Neutrophil (primary cell): ENCODE results near the gene KRTAP13-3.

Experiments
- H3K27ac ChIP-seq: fragments of 200-600 bp; sonication (generic); 2 replicates; pipeline ENCODE4 v1.5.1; 2016; ENCODE audit warnings: mild to moderate bottlenecking, moderate library complexity
- H3K27me3 ChIP-seq: fragments of 200-600 bp; sonication (generic); 2 replicates; pipeline ENCODE4 v1.6.0; 2016; ENCODE audit warnings: mild to moderate bottlenecking
- H3K36me3 ChIP-seq: fragments of 200-600 bp; sonication (generic); 2 replicates; pipeline ENCODE4 v1.5.1; 2017
- H3K4me1 ChIP-seq, 2 experiments: fragments of 200-600 bp in 1 of 2; sonication (generic) in 1 of 2; 1 replicate in 1 of 2; 2 replicates in 1 of 2; pipeline versions ENCODE4 v1.5.1 to v1.6.1; 2013 to 2016; ENCODE audit warnings: low read depth in 1 of 2, low read length in 1 of 2, mild to moderate bottlenecking in 1 of 2, moderate library complexity in 1 of 2; ENCODE audit not compliant: control insufficient read depth in 1 of 2, insufficient read depth in 1 of 2
- H3K4me3 ChIP-seq, 2 experiments: fragments of 200-600 bp in 1 of 2; sonication (generic) in 1 of 2; 1 replicate in 1 of 2; 2 replicates in 1 of 2; pipeline ENCODE4 v1.5.1; 2013 to 2016; ENCODE audit warnings: low read depth in 1 of 2, low read length in 1 of 2, mild to moderate bottlenecking in 1 of 2, moderate library complexity in 1 of 2
- H3K9me3 ChIP-seq: fragments of 200-600 bp; sonication (generic); 2 replicates; pipeline ENCODE4 v1.5.1; 2016
- TF ChIP-seq, protein P1 (sequence below): fragments of 200-600 bp; sonication (generic); IDR thresholded peaks from 2 replicates; pipeline ENCODE4 v1.5.1; 2016; ENCODE audit warnings: antibody characterized with exemption

Gene KRTAP13-3

DNA sequence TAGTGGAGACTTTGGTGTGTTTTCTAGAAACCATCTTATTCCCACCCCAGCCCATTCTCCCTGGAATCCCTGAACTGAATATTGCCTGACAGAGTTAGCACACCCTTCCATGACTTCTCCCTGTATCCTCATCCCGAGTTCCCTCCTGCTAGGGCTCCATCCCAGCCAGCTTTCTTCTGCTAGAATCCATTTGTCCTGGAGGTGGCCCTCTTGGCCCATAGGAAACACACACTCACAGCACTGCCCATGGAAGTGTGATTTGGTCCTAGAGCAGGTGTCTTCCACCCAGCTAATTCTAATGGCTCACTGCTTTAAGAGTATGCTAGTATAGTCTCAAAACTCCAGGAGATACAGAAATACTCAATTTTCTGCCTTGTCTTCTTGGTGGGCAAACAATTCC, 18.5 kb upstream of the KRTAP13-3 start:
- no peak overlapping the region for H3K4me3 ChIP-seq
- no peaks in the 10 kb centered on the region for H3K36me3 ChIP-seq
- no peaks in the 10 kb centered on the region for H3K4me1 ChIP-seq
- no peaks in the 10 kb centered on the region for H3K27me3 ChIP-seq
- no peak overlapping the region for H3K27ac ChIP-seq
- H3K9me3 ChIP-seq = no peaks in the 10 kb centered on the region
- TF ChIP-seq, protein P1, sequence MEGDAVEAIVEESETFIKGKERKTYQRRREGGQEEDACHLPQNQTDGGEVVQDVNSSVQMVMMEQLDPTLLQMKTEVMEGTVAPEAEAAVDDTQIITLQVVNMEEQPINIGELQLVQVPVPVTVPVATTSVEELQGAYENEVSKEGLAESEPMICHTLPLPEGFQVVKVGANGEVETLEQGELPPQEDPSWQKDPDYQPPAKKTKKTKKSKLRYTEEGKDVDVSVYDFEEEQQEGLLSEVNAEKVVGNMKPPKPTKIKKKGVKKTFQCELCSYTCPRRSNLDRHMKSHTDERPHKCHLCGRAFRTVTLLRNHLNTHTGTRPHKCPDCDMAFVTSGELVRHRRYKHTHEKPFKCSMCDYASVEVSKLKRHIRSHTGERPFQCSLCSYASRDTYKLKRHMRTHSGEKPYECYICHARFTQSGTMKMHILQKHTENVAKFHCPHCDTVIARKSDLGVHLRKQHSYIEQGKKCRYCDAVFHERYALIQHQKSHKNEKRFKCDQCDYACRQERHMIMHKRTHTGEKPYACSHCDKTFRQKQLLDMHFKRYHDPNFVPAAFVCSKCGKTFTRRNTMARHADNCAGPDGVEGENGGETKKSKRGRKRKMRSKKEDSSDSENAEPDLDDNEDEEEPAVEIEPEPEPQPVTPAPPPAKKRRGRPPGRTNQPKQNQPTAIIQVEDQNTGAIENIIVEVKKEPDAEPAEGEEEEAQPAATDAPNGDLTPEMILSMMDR = no peak

DNA sequence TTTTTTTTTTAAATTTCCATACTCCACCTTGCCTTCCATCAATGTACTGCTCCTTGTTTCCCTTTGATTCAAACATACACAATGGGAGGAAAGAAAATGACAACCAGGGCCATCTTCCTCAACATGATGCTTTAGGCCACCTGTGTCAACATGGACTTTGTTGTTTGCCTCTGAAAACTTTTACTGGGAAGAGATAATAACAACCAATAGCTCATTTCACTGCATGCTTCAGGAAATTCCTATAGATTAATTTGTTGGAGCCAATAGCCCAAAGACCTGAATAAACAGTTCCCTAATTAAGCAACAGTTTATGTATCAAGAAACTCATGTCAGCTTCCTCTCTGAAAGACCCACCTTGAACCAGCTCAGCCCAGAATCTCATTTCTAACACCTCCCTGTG, 17.5 kb upstream of the KRTAP13-3 start:
- Histone ChIP-seq H3K9me3 (no peaks in the 10 kb centered on the region), H3K27me3 (no peaks in the 10 kb centered on the region), H3K36me3 (no peaks in the 10 kb centered on the region), H3K4me3 (no peak overlapping the region), H3K27ac (no peak overlapping the region), H3K4me1 (no peaks in the 10 kb centered on the region)
- TF ChIP-seq, protein P1 = no peak

DNA sequence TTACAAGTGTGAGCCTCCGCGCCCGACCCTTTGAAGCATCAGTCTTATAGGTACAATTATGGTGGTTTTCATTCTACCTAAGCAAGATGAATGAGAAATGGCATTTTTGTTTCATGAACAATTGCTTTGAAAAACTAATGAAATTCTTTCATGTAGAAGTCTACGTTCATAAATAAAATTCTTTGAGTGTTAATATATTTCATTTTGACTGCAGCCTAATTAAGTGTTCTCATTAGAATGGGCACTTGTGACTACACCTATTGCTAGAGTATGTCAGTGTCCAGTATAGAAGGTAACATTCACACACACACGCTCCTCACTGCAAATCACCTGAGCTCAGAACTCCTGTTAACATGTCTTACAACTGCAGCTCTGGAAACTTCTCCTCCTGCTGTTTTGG, 14.2 kb upstream of the KRTAP13-3 start, which contains the start of gene KRTAP15-1:
TSS of gene KRTAP15-1 (plus strand) at position 301 of the 400 bp plus-strand sequence. CDS start at position 354, 53 bp downstream.
- H3K36me3 ChIP-seq = no peaks in the 10 kb centered on the region

DNA sequence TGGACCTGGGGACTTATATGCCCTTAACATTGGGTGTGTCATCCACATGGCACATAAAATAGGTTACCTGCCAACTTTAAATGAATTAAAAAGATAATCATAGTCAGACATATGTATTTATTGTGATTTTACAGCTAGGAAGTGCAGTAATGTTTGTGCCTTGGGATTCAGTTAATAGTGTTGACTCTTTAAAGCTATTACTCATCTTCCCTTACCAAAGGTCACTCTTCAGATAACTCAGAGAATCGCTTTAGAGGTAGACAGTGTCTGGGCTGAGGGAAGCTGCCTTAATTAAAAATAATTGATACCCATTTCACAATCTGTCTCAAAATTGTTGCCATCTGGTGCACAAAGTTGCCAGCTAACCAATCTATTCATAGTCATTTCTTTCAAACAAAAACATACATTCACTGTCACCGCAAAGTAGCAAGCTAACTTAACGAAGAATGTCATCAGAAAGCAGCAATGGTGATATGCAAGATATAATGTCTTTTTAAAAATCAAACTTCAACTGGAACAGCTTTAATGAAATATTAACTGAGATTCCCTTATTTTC, 11.4 kb upstream of the KRTAP13-3 start:
- Histone ChIP-seq H3K4me3 (no peak overlapping the region), H3K4me1 (no peaks in the 10 kb centered on the region), H3K9me3 (no peaks in the 10 kb centered on the region), H3K27ac (no peak overlapping the region), H3K27me3 (no peaks in the 10 kb centered on the region), H3K36me3 (no peaks in the 10 kb centered on the region)
- TF ChIP-seq, protein P1 = no peak

More for the DNA sequence above, 14.2 kb upstream of the KRTAP13-3 start, which contains the start of gene KRTAP15-1:
- H3K27ac ChIP-seq = no peak within 1 kb of the TSS
- no peaks in the 10 kb centered on the region for H3K9me3 ChIP-seq
- no peak within 1 kb of the TSS for H3K4me3 ChIP-seq
- H3K27me3 ChIP-seq = no peaks in the 10 kb centered on the region
- H3K4me1 ChIP-seq = no peaks in the 10 kb centered on the region
- TF ChIP-seq, protein P1 = no peak

DNA sequence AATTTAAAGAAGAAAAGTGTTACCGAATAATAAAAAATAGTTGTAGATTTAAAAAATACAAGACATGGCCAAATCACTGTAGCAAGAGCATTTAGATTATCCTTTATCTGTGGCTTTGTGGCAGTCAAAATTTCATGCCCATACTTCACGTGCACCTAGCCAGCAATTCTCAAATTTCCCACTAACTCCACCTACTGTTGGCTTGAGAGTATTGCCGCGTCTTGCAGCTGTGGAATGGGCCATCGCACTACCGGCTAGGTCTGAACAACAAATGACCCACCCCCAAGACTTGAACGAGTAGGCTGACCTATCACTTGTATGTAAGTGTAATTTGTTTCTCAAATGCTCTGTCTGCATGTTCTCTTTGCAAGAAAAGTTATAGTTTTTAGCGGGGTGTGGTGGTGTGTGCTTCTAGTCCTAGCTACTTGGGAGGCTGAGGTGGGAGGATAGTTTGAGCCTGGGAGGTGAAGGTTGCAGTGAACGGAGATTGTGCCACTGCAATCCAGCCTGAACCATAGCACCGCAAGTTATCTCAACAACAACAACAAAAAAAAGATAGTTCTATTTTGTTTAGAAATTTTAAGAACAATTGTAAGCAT, 8.4 kb upstream of the KRTAP13-3 start:
- Histone ChIP-seq H3K27ac (no peak overlapping the region), H3K4me1 (no peaks in the 10 kb centered on the region)
- TF ChIP-seq, protein P1 = no peak

More for the DNA sequence above, 8.4 kb upstream of the KRTAP13-3 start:
- Histone ChIP-seq H3K4me3 (no peak overlapping the region), H3K27me3 (no peaks in the 10 kb centered on the region), H3K9me3 (no peaks in the 10 kb centered on the region), H3K36me3 (no peaks in the 10 kb centered on the region)
